HG03354 (cell line): ENCODE data around the gene PGLYRP3.
A peak's percentile ranks its signal among the peaks of the same experiment; 100 is the strongest.

Experiments used
- ATAC-seq: cut with Tn5 transposase; IDR thresholded peaks from one replicate; pipeline ENCODE4 v1.9.1; 2021; ENCODE audit warnings: mild to moderate bottlenecking; ENCODE audit not compliant: unreplicated experiment, poor library complexity, severe bottlenecking

Gene PGLYRP3

DNA sequence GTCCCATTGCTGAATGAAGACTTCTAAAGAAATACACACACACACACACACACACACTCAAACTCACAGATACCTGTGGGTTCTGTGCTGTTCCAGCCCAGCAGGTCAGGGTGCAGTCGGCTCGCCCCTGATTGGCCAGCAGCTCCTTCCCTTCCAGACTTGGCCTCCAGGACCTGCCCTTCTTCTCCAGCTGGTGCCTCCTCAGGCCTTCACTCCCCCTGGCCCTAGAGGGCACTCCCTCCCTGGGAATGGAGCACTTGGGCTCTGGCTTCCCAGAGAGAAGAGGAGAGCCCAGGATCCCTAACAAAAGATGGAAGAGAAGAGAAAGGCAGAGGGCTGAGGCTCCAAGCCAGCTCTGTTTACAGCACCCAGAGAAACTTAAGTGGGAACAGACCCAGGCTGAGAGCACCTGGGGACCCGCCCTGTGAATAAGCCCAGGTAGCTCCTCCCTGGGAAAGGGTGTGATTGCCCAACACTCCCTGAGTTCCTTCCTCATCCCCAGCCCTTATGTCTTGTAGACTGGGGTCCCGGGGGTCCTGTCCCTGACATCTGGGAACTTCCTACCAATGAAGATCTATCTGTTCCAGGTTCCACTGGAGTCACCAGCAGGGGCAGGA lies at the start of gene PGLYRP3:
PGLYRP3 (minus strand) TSS at position 383 of the 617 bp plus-strand sequence. CDS start 2,287 bp downstream, outside the sequence.
- no peak for ATAC-seq

- no peak for ATAC-seq
Observed at GRCh38 chr1:153362187-153362775, 49.5 kb upstream of the PGLYRP3 start.

DNA sequence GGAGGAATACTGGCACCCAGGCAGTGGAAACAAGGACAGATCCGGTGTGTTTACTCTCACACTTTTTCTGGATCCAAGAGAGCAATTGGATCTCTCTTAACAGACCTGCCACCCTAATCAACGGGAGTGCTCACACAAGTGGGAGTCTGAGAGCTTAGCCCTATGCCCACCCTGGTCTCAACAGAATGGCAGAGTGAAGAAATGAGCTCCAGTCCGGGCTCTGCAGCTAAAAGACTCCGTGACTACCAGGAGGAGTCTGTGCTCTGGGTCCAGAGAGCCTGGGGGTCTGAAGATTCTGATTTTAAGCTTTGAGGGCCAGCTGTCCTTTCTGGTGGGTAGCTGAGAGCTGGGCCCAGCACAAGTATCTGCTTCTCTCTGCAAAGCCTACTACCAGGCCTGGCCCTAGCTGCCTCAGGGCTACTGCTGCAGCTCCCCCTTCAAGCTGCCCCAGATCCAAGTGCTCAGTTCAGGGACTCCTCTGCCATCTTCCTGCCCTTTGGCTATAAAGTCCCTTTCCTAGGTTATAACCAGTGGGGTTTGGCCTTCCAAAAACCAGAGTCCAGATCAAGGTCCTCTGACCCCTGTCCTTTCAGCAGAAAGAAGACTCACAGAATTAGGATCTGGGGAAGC lies 48.8 kb upstream of the PGLYRP3 start:
- ATAC-seq, result no peak

GRCh38 chr1:153360592-153361479 lies 48.1 kb upstream of the PGLYRP3 start:
- no peak for ATAC-seq

GRCh38 chr1:153360190-153360589 lies 47.4 kb upstream of the PGLYRP3 start:
- no peak for ATAC-seq

DNA sequence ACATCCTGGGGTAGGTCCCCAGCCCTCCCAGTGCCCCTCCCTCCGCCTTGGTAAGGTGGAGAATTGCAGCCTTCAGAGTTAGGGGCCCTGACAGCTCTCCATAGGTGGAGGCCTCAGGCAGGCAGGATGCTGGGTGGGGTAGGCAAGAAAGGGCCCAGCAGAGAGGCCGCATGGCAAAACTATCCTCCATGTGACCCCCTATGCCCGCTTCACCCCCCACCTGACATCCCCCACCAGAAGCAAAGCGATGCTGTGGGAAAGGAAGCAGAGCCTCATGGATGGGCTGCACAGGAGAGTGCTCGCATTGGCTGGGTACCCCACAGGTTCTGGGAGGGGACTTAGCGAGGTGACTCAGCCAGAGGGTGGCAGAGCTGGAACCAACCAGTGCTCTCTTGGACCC lies 46.5 kb upstream of the PGLYRP3 start:
- ATAC-seq, result no peak

DNA sequence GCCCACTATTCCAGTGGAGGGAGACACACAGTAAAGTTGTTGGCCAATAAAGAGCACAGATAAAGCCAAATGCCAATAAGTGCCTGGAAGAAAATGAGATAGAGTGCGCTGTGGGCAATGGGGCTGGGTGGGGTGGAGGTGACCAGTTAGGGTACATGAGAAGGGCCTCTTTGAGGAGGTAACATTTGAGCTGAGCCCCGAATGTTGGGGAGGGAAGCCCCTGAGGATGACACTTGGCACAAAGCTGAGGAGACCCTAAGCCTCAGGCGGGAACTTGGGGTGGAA lies 45.9 kb upstream of the PGLYRP3 start:
- no peak for ATAC-seq

DNA sequence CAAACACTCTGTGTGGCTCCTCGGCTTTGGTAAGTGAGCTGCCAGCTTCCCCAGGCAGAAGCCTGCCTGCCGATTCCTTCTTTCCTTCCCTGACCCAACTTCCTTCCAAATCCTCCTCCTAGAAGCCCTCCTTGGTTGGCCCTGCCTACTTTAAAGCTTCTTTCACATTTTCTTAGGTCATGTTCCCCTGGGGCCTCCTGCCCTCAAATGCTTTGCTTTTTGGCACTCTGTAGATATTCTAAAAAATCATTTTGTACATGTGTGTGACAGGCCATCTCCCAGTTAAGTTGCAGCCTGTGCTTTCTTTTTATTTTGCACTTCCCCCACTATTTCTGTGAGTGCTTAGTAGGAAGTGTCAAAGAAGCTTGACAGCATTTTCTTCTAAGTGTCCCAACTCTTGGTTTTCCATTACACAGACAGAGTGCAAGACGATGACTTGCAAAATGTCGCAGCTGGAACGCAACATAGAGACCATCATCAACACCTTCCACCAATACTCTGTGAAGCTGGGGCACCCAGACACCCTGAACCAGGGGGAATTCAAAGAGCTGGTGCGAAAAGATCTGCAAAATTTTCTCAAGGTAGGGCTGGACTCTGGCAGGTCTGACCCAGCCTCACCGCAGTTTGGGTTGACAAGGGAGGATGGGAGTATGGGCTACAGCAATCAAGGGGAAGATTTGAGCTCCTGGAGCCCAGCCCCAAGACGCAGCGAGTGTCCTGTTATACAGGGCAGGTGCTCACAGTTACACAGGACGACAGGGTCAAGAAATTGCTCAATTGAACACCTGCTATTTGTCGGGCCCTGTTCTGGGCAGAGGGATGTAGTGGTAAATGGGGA lies 45.3 kb upstream of the PGLYRP3 start, which contains the start of gene S100A9:
S100A9 (plus strand) TSS at position 2 of the 838 bp plus-strand sequence; CDS start at position 432, 430 bp downstream.
- no peak for ATAC-seq

- no peak for ATAC-seq
Observed at GRCh38 chr1:153357076-153357852, 44.5 kb upstream of the PGLYRP3 start.

DNA sequence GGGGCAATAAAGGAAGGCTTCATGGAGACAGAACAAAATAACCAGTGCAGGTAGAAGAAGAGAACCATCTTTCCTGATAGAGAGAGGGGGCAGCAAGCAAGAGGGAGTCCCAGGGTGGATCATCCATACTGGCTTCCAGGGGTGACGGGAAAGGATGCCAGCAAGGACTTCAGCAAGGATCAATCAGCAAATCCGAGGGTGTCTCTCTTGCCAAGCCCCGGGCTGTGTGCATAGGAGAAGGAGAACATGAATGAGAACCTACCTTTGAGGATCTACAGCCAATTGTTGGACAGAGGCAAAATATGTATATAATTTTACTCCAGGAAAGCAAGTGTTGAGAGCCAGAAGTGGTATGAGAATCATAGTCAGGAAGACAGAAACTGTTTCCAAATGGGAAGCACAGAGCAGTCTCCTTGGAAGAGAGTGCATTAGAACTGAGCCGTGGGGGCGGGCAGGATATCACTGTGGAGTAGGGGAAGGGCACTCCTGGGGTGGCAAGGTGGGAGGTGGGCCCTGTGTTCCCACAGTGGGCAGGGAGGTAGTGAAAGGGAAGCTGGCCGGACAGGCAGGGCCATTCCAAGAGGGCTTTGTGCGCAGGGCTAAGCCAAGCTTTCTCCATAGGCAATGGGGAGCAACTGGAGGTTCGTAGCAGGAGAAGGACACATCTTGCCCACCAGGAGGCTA lies 43.8 kb upstream of the PGLYRP3 start:
- ATAC-seq, result no peak

GRCh38 chr1:153355445-153356071 lies 42.8 kb upstream of the PGLYRP3 start:
- ATAC-seq, result peak; percentile 67

DNA sequence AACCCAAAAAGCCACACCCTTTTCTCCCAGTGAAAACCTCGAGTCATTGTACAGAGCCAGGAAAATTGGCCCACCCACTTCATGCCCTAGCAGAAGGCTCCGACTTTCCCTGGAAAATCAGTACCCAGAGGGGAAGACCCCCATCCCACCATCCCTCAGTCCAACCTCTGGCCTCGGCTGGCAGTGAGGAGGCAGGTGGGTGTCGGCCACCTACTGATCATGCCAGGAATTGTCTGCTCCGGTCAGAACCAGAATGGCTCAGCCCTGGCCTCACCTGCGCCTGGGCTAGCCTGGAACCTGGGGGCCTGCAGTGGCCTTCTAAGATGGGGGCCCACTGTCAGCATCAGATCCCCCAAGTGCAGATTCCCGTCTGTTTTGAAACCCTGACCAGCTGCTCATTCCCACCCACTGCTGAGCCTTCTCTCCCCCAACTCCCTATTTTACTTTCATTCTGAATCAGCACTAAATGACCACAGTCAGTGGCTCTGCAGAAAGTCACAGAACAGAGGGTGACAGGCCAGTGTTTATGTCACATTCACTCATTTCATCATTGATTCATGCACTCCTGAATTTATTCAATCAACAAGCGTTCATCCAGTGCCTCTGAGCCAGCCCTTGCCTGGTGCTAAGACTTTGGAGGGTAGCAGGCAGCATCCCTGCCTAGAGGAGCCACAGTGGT lies 41.9 kb upstream of the PGLYRP3 start:
- no peak for ATAC-seq

- no peak for ATAC-seq
Observed at GRCh38 chr1:153353226-153353947, 40.6 kb upstream of the PGLYRP3 start.

GRCh38 chr1:153352523-153352922 lies 39.8 kb upstream of the PGLYRP3 start:
- peak; percentile 59 for ATAC-seq

- no peak for ATAC-seq
Observed at GRCh38 chr1:153350321-153350957, 37.7 kb upstream of the PGLYRP3 start.
